OCI-LY7 (cell line): ENCODE data around the gene SOX9. TPM values are rescaled to one million over a fixed set of nuclear protein-coding genes. Genes with fewer than 3 reads are reported as not detected.

ENCODE experiments used
- BruUV-seq: library from RNA; stranded (reverse); fragments of 400-500 nt; replicated peaks from 2 replicates; lab custom pipeline; 2021; lab: Mats Ljungman, UMichigan
- CTCF ChIA-PET: fragments of 300-600 bp; sonication (Branson Sonifier 250); formaldehyde crosslinking; loops from one replicate; lab custom pipeline; 2022; ENCODE audit warnings: antibody characterized with exemption; ENCODE audit not compliant: unreplicated experiment; lab: Charles Lee
- POLR2A ChIA-PET: fragments of 300-600 bp; sonication (Branson Sonifier 250); formaldehyde crosslinking; loops from one replicate; lab custom pipeline; 2022; ENCODE audit warnings: antibody characterized with exemption; lab: Charles Lee
- DNase-seq: peaks from one replicate; pipeline ENCODE4 v3.0.0-alpha.2; 2015; ENCODE audit warnings: low spot score
- H2AFZ ChIP-seq: fragments of 200-600 bp; sonication (generic), shearing (Covaris generic); 2 replicates; pipeline ENCODE4 v1.6.1; 2014; ENCODE audit warnings: mild to moderate bottlenecking, antibody characterized with exemption, low read length, moderate library complexity
- H3K27ac ChIP-seq: fragments of 200-600 bp; sonication (generic); 2 replicates; pipeline ENCODE4 v1.5.1; 2014; ENCODE audit warnings: mixed run types, low read depth, mild to moderate bottlenecking, moderate library complexity, low read length, inconsistent platforms; ENCODE audit not compliant: poor library complexity, severe bottlenecking
- H3K36me3 ChIP-seq: fragments of 200-600 bp; sonication (generic); 2 replicates; pipeline ENCODE4 v1.6.1; 2014; ENCODE audit warnings: mild to moderate bottlenecking, antibody characterized with exemption, low read length, moderate library complexity, mixed read lengths; ENCODE audit not compliant: insufficient read depth
- H3K4me1 ChIP-seq: fragments of 200-600 bp; sonication (generic); 2 replicates; pipeline ENCODE4 v1.5.1; 2014; ENCODE audit warnings: mild to moderate bottlenecking, low read length; ENCODE audit not compliant: insufficient read depth, poor library complexity, severe bottlenecking
- H3K4me2 ChIP-seq: fragments of 200-600 bp; sonication (generic); 2 replicates; pipeline ENCODE4 v1.6.1; 2014; ENCODE audit warnings: mild to moderate bottlenecking, low read length
- H3K4me3 ChIP-seq: fragments of 200-600 bp; sonication (generic); 2 replicates; pipeline ENCODE4 v1.5.1; 2014; ENCODE audit warnings: mild to moderate bottlenecking, low read depth, low read length; ENCODE audit not compliant: poor library complexity, severe bottlenecking
- H3K79me2 ChIP-seq: fragments of 200-600 bp; sonication (generic); 2 replicates; pipeline ENCODE4 v1.6.1; 2016; ENCODE audit warnings: low read depth, mild to moderate bottlenecking, low read length, moderate library complexity, mixed read lengths; ENCODE audit not compliant: insufficient read depth
- H3K9me2 ChIP-seq: fragments of 200-600 bp; sonication (generic); 2 replicates; pipeline ENCODE4 v1.6.1; 2016; ENCODE audit warnings: mild to moderate bottlenecking, low read length, mixed read lengths; ENCODE audit not compliant: insufficient read depth
- H3K9me3 ChIP-seq: fragments of 200-600 bp; sonication (generic); 2 replicates; pipeline ENCODE4 v1.6.1; 2014; ENCODE audit warnings: mild to moderate bottlenecking, mixed run types, low read length, mixed read lengths
- H4K20me1 ChIP-seq: fragments of 200-600 bp; sonication (generic); 2 replicates; pipeline ENCODE4 v1.6.1; 2014; ENCODE audit warnings: mild to moderate bottlenecking, antibody characterized with exemption, low read length, moderate library complexity, mixed read lengths; ENCODE audit not compliant: insufficient read depth
- CTCF ChIP-seq: fragments of 200-600 bp; sonication (generic); conservative IDR thresholded peaks from 2 replicates; pipeline ENCODE4 v1.5.1; 2014; ENCODE audit warnings: mild to moderate bottlenecking, antibody characterized with exemption, low read length, moderate library complexity, mixed read lengths
- EZH2phosphoT487 ChIP-seq: fragments of 200-600 bp; sonication (generic); IDR thresholded peaks from 2 replicates; pipeline ENCODE4 v1.6.1; 2018; ENCODE audit warnings: low read depth, borderline replicate concordance, mild to moderate bottlenecking, mixed run types, antibody characterized with exemption, low read length, moderate library complexity, mixed read lengths
- intact Hi-C: fragments of 100-400 bp; cut with micrococcal nuclease; formaldehyde crosslinking; loops from one replicate; pipeline ENCODE4 v1.10.0; 2022; ENCODE audit not compliant: unreplicated experiment
- total RNA-seq, 2 experiments: library from RNA; depleted of rRNA in 1 of 2; stranded (reverse); fragments of >200 nt in 1 of 2; shearing (Covaris generic) in 1 of 2; gene quantifications; 2 replicates each; pipeline ENCODE4 v1.2.3, GENCODE V29; 2014 to 2022

SOX9 gene
- total RNA-seq, 2 experiments from 2014 or later = not detected

GRCh38 chr17:72142614-72143013, 21.8 kb downstream of the SOX9 start:
- Histone ChIP-seq H2AFZ (no peak overlapping the region), H3K4me1 (no peaks in the 10 kb centered on the region), H4K20me1 (no peaks in the 10 kb centered on the region), H3K27ac (no peak overlapping the region), H3K9me3 (no peaks in the 10 kb centered on the region), H3K9me2 (no peaks in the 10 kb centered on the region), H3K79me2 (no peaks in the 10 kb centered on the region), H3K36me3 (no peaks in the 10 kb centered on the region), H3K4me2 (no peak overlapping the region), H3K4me3 (no peak overlapping the region)
- no TSS peak for BruUV-seq
- no peak for DNase-seq
- TF ChIP-seq CTCF = no peak
- no peak for TF ChIP-seq EZH2phosphoT487
- CTCF ChIA-PET = no interaction called here
- intact Hi-C loops = no loop called here
- POLR2A ChIA-PET = interaction anchor here (0.6 to 2.3 kb wide), 2 partner anchors 10 to 37 kb away, joined by 6 read pairs; no protein-coding TSS in a partner anchor

GRCh38 chr17:72143245-72143644, 22.4 kb downstream of the SOX9 start:
- TF ChIP-seq CTCF (no peak), EZH2phosphoT487 (no peak)
- no peak overlapping the region for H3K4me3 ChIP-seq
- H3K36me3 ChIP-seq = no peaks in the 10 kb centered on the region
- H3K4me1 ChIP-seq = no peaks in the 10 kb centered on the region
- BruUV-seq = no TSS peak
- no peak overlapping the region for H3K4me2 ChIP-seq
- H3K9me2 ChIP-seq = no peaks in the 10 kb centered on the region
- intact Hi-C loops = no loop called here
- ChIA-PET CTCF (no interaction called here), POLR2A (interaction anchor here (2.3 kb wide), 1 partner anchor 10 kb away, joined by 6 read pairs; no protein-coding TSS in a partner anchor)
- no peaks in the 10 kb centered on the region for H4K20me1 ChIP-seq
- H3K27ac ChIP-seq = no peak overlapping the region
- H2AFZ ChIP-seq = no peak overlapping the region
- no peak for DNase-seq
- no peaks in the 10 kb centered on the region for H3K79me2 ChIP-seq
- H3K9me3 ChIP-seq = no peaks in the 10 kb centered on the region

- no peaks in the 10 kb centered on the region for H3K79me2 ChIP-seq
- TF ChIP-seq CTCF (no peak), EZH2phosphoT487 (no peak)
- H3K9me3 ChIP-seq = no peaks in the 10 kb centered on the region
- intact Hi-C loops = no loop called here
- ChIA-PET POLR2A (interaction anchor here (0.6 to 2.3 kb wide), 3 partner anchors 9 to 764 kb away, joined by 3 to 6 read pairs (median 4); no protein-coding TSS in a partner anchor), CTCF (no interaction called here)
- no peaks in the 10 kb centered on the region for H3K36me3 ChIP-seq
- no peak for DNase-seq
- no peaks in the 10 kb centered on the region for H3K9me2 ChIP-seq
- H2AFZ ChIP-seq = no peak overlapping the region
- H3K4me1 ChIP-seq = no peaks in the 10 kb centered on the region
- no TSS peak for BruUV-seq
- no peak overlapping the region for H3K27ac ChIP-seq
- H3K4me3 ChIP-seq = no peak overlapping the region
- no peak overlapping the region for H3K4me2 ChIP-seq
- H4K20me1 ChIP-seq = no peaks in the 10 kb centered on the region
These were observed 23.3 kb downstream of the SOX9 start for GRCh38 chr17:72144101-72144500.
